Large intestine (tissue), 3 donors: ENCODE data around the gene ZFP3. TPM values are rescaled to one million over a fixed set of nuclear protein-coding genes. Genes with fewer than 3 reads are reported as not detected.

Source experiments
- DNase-seq, 2 donors: peaks; one replicate each; pipeline versions ENCODE4 v3.0.0 to v3.0.0-alpha.2; 2013
- H3K27ac ChIP-seq: one replicate; pipeline ENCODE4 v1.5.1; 2013; ENCODE audit warnings: low read length
- H3K27me3 ChIP-seq: 2 replicates; pipeline ENCODE4 v1.6.1; 2013; ENCODE audit warnings: low read length; ENCODE audit not compliant: control insufficient read depth, insufficient read depth
- H3K36me3 ChIP-seq: 2 replicates; pipeline ENCODE4 v1.6.1; 2013; ENCODE audit warnings: low read length; ENCODE audit not compliant: control insufficient read depth, insufficient read depth
- H3K4me1 ChIP-seq: one replicate; pipeline ENCODE4 v1.6.1; 2013; ENCODE audit warnings: low read length; ENCODE audit not compliant: control insufficient read depth, insufficient read depth
- H3K4me3 ChIP-seq: one replicate; pipeline ENCODE4 v1.5.1; 2013; ENCODE audit warnings: low read length
- H3K9me3 ChIP-seq: one replicate; pipeline ENCODE4 v1.6.1; 2013; ENCODE audit warnings: mild to moderate bottlenecking, low read depth, low read length, moderate library complexity; ENCODE audit not compliant: control insufficient read depth
- WGBS: methylation state at CpG from one replicate; pipeline ENCODE4 v1.1.5; 2013; ENCODE audit warnings: low lambda C conversion rate; ENCODE audit not compliant: insufficient coverage; 5-methylcytosine and 5-hydroxymethylcytosine counted together
- polyA plus RNA-seq: library from polyadenylated mRNA; unstranded; fragments of 120-200 nt; gene quantifications from one replicate; pipeline ENCODE4 v1.2.1, GENCODE V29; 2013

Gene ZFP3
- polyA plus RNA-seq, 1 donor: 9.9 TPM

GRCh38 chr17:5042157-5043022, 35.9 kb upstream of the ZFP3 start:
- no peaks in the 10 kb centered on the region for H3K9me3 ChIP-seq
- no peaks in the 10 kb centered on the region for H3K36me3 ChIP-seq
- H3K4me3 ChIP-seq: no peak overlapping the region
- peaks cover 32% of the 10 kb centered on the region for H3K4me1 ChIP-seq
- H3K27me3 ChIP-seq: no peaks in the 10 kb centered on the region
- no CpG with 5 or more reads among the region's 15 CpGs for WGBS
- peak overlapping the region; percentile 57 for H3K27ac ChIP-seq
- peak; percentile 76 to 94 for DNase-seq

- H3K27me3 ChIP-seq: no peaks in the 10 kb centered on the region
- no peaks in the 10 kb centered on the region for H3K9me3 ChIP-seq
- H3K4me3 ChIP-seq: no peak overlapping the region
- no peak for DNase-seq
- no CpG with 5 or more reads among the region's 1 CpG for WGBS
- H3K36me3 ChIP-seq: no peaks in the 10 kb centered on the region
- no peak overlapping the region for H3K27ac ChIP-seq
- H3K4me1 ChIP-seq: peaks cover 32% of the 10 kb centered on the region
Measured at GRCh38 chr17:5043524-5043923, 34.7 kb upstream of the ZFP3 start.

GRCh38 chr17:5044630-5045029, 33.6 kb upstream of the ZFP3 start:
- Histone ChIP-seq H3K9me3 (no peaks in the 10 kb centered on the region), H3K4me1 (peaks cover 33% of the 10 kb centered on the region), H3K4me3 (no peak overlapping the region), H3K27ac (peak overlapping the region; percentile 88), H3K36me3 (no peaks in the 10 kb centered on the region), H3K27me3 (no peaks in the 10 kb centered on the region)
- WGBS: no CpG with 5 or more reads among the region's 5 CpGs
- peak; percentile 39 to 77 for DNase-seq

GRCh38 chr17:5045496-5045895, 32.8 kb upstream of the ZFP3 start:
- Histone ChIP-seq H3K9me3 (no peaks in the 10 kb centered on the region), H3K27me3 (no peaks in the 10 kb centered on the region), H3K27ac (peak overlapping the region; percentile 88), H3K4me1 (peaks cover 35% of the 10 kb centered on the region), H3K36me3 (no peaks in the 10 kb centered on the region), H3K4me3 (no peak overlapping the region)
- peak; percentile 56 to 88 for DNase-seq
- no CpG with 5 or more reads among the region's 6 CpGs for WGBS

GRCh38 chr17:5047446-5047845, 30.8 kb upstream of the ZFP3 start:
- Histone ChIP-seq H3K36me3 (no peaks in the 10 kb centered on the region), H3K27ac (no peak overlapping the region), H3K27me3 (no peaks in the 10 kb centered on the region), H3K4me3 (no peak overlapping the region), H3K9me3 (no peaks in the 10 kb centered on the region), H3K4me1 (peaks cover 29% of the 10 kb centered on the region)
- DNase-seq: peak in 1 of 2 donors; percentile 47
- no CpG with 5 or more reads among the region's 2 CpGs for WGBS

- no peak for DNase-seq
- Histone ChIP-seq H3K4me3 (no peak overlapping the region), H3K27ac (peak overlapping the region; percentile 50), H3K9me3 (no peaks in the 10 kb centered on the region), H3K36me3 (no peaks in the 10 kb centered on the region), H3K27me3 (no peaks in the 10 kb centered on the region), H3K4me1 (peaks cover 19% of the 10 kb centered on the region)
- WGBS: no CpG with 5 or more reads among the region's 5 CpGs
Measured at GRCh38 chr17:5049314-5049841, 28.9 kb upstream of the ZFP3 start.

GRCh38 chr17:5050278-5050677, 28.0 kb upstream of the ZFP3 start:
- H3K4me3 ChIP-seq: no peak overlapping the region
- H3K4me1 ChIP-seq: peaks cover 11% of the 10 kb centered on the region
- no peaks in the 10 kb centered on the region for H3K36me3 ChIP-seq
- WGBS: 80% methylated on average over 1 of the region's 9 CpGs
- DNase-seq: no peak
- no peaks in the 10 kb centered on the region for H3K9me3 ChIP-seq
- H3K27me3 ChIP-seq: no peaks in the 10 kb centered on the region
- H3K27ac ChIP-seq: peak overlapping the region; percentile 50

GRCh38 chr17:5055543-5055942, 22.7 kb upstream of the ZFP3 start:
- no peaks in the 10 kb centered on the region for H3K27me3 ChIP-seq
- H3K4me1 ChIP-seq: no peaks in the 10 kb centered on the region
- no peaks in the 10 kb centered on the region for H3K36me3 ChIP-seq
- WGBS: no CpG with 5 or more reads among the region's 10 CpGs
- H3K27ac ChIP-seq: no peak overlapping the region
- no peak for DNase-seq
- H3K4me3 ChIP-seq: no peak overlapping the region
- H3K9me3 ChIP-seq: peaks cover 2% of the 10 kb centered on the region

GRCh38 chr17:5065227-5065744, 13.0 kb upstream of the ZFP3 start:
- no CpG with 5 or more reads among the region's 1 CpG for WGBS
- Histone ChIP-seq H3K36me3 (no peaks in the 10 kb centered on the region), H3K27me3 (no peaks in the 10 kb centered on the region), H3K4me3 (no peak overlapping the region), H3K4me1 (no peaks in the 10 kb centered on the region), H3K27ac (no peak overlapping the region), H3K9me3 (no peaks in the 10 kb centered on the region)
- no peak for DNase-seq

- Histone ChIP-seq H3K27me3 (no peaks in the 10 kb centered on the region), H3K36me3 (no peaks in the 10 kb centered on the region), H3K9me3 (no peaks in the 10 kb centered on the region), H3K4me1 (no peaks in the 10 kb centered on the region), H3K27ac (no peak overlapping the region), H3K4me3 (no peak overlapping the region)
- no peak for DNase-seq
- no CpG with 5 or more reads among the region's 3 CpGs for WGBS
Measured at GRCh38 chr17:5068236-5068635, 10.0 kb upstream of the ZFP3 start.
